ENCODE measurements around the gene CLDN5. TPM values are rescaled to one million over a fixed set of nuclear protein-coding genes. Genes with fewer than 3 reads are reported as not detected.

CLDN5 gene
- total and polyA plus RNA-seq, 12 donors = 19.8 to 102 (median 40.7) TPM

DNA sequence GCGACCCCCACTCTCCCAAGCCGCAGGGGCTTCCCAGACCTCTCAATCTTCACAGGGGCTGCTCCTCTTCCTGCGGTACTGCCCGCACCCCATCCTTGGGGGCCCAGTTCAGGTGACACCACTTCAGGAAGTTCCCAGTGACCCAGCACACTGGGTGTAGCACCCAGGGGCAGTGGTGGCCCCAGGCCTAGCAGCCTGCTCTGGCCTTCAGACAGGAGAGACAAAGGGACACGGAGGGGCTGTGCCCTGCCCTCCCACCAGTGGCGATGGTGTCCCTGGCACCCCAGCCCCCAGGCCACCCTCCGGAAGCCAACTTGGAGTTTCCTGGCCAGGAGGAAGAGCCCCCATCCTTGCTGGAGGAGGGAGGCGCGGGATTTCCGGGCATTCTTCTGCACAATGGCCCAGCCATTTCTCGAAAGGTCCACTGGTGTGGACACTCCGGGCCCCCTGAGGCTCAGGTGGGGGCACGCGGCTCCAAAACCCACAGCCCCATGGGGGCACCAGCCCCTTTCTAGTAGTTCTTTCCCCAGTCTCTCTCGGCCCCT is 978 bp upstream of the CLDN5 start:
- Histone ChIP-seq H3K27me3 (peaks cover 13 to 43% (median 30%) of the 10 kb centered on the region in 7 donors), H3K36me3 (peaks cover 0 to 6% (median 0%) of the 10 kb centered on the region in 9 donors), H3K27ac (peak overlapping the region; percentile 76 to 97 (median 90)), H3K4me3 (peak overlapping the region; percentile 51 to 75 (median 60)), H3K9me3 (no peaks in the 10 kb centered on the region), H3K4me1 (peaks cover 19 to 67% (median 36%) of the 10 kb centered on the region in 9 donors)
- WGBS, 2 donors = 61 to 76% methylated on average over 15 of the region's 15 CpGs
- ATAC-seq = peak; percentile 20 to 70 (median 58)
- DNase-seq = peak; percentile 55 to 56
- intact Hi-C loops (cut with DNase I) = loop anchor here in 7 of 10 donors (2.0 to 10.0 kb wide), 6 partner anchors 42 to 100 kb away; no protein-coding TSS in a partner anchor
- TF ChIP-seq CTCF (IDR thresholded peaks at IDR 0.05) = peak in 1 of 9 donors; percentile 5

- peak overlapping the region; percentile 71 to 97 (median 89) for H3K27ac ChIP-seq
- no peaks in the 10 kb centered on the region for H3K9me3 ChIP-seq
- peaks cover 19 to 78% (median 36%) of the 10 kb centered on the region in 9 donors for H3K4me1 ChIP-seq
- peaks cover 13 to 43% (median 30%) of the 10 kb centered on the region in 7 donors for H3K27me3 ChIP-seq
- H3K4me3 ChIP-seq = peak overlapping the region; percentile 51 to 75 (median 60)
- 1 to 2% methylated on average over 93 to 99 of the region's 99 CpGs for WGBS, 2 donors
- peak in 5 of 8 donors; percentile 0 to 18 (median 9) for ATAC-seq
- intact Hi-C loops (cut with DNase I) = loop anchor here in 8 of 10 donors (1.0 to 10.0 kb wide), 7 partner anchors 43 to 101 kb away; no protein-coding TSS in a partner anchor
- no peak for DNase-seq
- peaks cover 0 to 6% (median 0%) of the 10 kb centered on the region in 9 donors for H3K36me3 ChIP-seq
- TF ChIP-seq CTCF (IDR thresholded peaks at IDR 0.05) = no peak
Measured at GRCh38 chr22:19523240-19524169, 705 bp downstream of the CLDN5 start.

GRCh38 chr22:19522881-19523239 is 1.4 kb downstream of the CLDN5 start:
- no peak for TF ChIP-seq CTCF (IDR thresholded peaks at IDR 0.05)
- intact Hi-C loops (cut with DNase I) = loop anchor here in 6 of 10 donors (5.0 to 10.0 kb wide), 4 partner anchors 52 to 102 kb away; no protein-coding TSS in a partner anchor
- H3K36me3 ChIP-seq = peaks cover 0 to 6% (median 0%) of the 10 kb centered on the region in 9 donors
- H3K27me3 ChIP-seq = peaks cover 13 to 43% (median 30%) of the 10 kb centered on the region in 7 donors
- H3K4me1 ChIP-seq = peaks cover 18 to 75% (median 34%) of the 10 kb centered on the region in 9 donors
- no peaks in the 10 kb centered on the region for H3K9me3 ChIP-seq
- 24 to 29% methylated on average over 9 of the region's 9 CpGs for WGBS, 2 donors
- H3K27ac ChIP-seq = peak overlapping the region; percentile 71 to 97 (median 89)
- peak overlapping the region; percentile 51 to 75 (median 60) for H3K4me3 ChIP-seq
- ATAC-seq (peak in 1 of 8 donors; percentile 1), DNase-seq (peak in 1 of 2 donors; percentile 14)
